Panc1 (cell line): ENCODE measurements around the gene PRKG1. TPM values are rescaled to one million over a fixed set of nuclear protein-coding genes. Genes with fewer than 3 reads are reported as not detected.
A peak's percentile ranks its signal among the peaks of the same experiment; 100 is the strongest.

Source experiments
- ATAC-seq: fragments of 200-7000 bp; cut with Tn5 transposase; 2 replicates; pipeline ENCODE4 v1.9.1; 2020; ENCODE audit warnings: mild to moderate bottlenecking, moderate library complexity
- BruUV-seq: library from RNA; stranded (reverse); fragments of 400-500 nt; replicated peaks from 2 replicates; lab custom pipeline; 2021; lab: Mats Ljungman, UMichigan
- CTCF ChIA-PET: fragments of 300-600 bp; sonication (Branson Sonifier 250); formaldehyde crosslinking; loops from one replicate; lab custom pipeline; 2022; ENCODE audit warnings: antibody characterized with exemption; lab: Charles Lee
- POLR2A ChIA-PET: fragments of 300-600 bp; sonication (Branson Sonifier 250); formaldehyde crosslinking; loops from one replicate; lab custom pipeline; 2022; ENCODE audit warnings: antibody characterized with exemption; lab: Charles Lee
- DNase-seq: peaks from one replicate; pipeline ENCODE4 v3.0.0-alpha.2; 2010; ENCODE audit warnings: low read depth, low spot score
- H3K27ac ChIP-seq: 2 replicates; pipeline ENCODE4 v1.5.1; 2011; ENCODE audit warnings: mild to moderate bottlenecking, low read length, inconsistent platforms
- H3K27me3 ChIP-seq: fragments of 200-500 bp; sonication (Bioruptor generic); 2 replicates; pipeline ENCODE4 v1.6.0; 2014; ENCODE audit warnings: low read length, inconsistent platforms; ENCODE audit not compliant: control insufficient read depth, insufficient read depth
- H3K36me3 ChIP-seq: fragments of 200-500 bp; sonication (Bioruptor generic); 2 replicates; pipeline ENCODE4 v1.5.1; 2014; ENCODE audit warnings: inconsistent platforms, mild to moderate bottlenecking, low read length, moderate library complexity; ENCODE audit not compliant: control insufficient read depth, insufficient read depth
- H3K4me1 ChIP-seq: 2 replicates; pipeline ENCODE4 v1.5.1; 2011; ENCODE audit warnings: inconsistent platforms, mild to moderate bottlenecking, low read length, moderate library complexity; ENCODE audit not compliant: control insufficient read depth, insufficient read depth
- H3K4me3 ChIP-seq, 2 experiments: 2 replicates each; pipeline ENCODE4 v1.5.1; 2011 to 2012; ENCODE audit warnings: low read depth in 2 of 2, low read length in 2 of 2, mild to moderate bottlenecking in 2 of 2, inconsistent platforms in 1 of 2, moderate library complexity in 1 of 2
- H3K9me3 ChIP-seq: fragments of 200-500 bp; sonication (Bioruptor generic); 2 replicates; pipeline ENCODE4 v1.5.1; 2014; ENCODE audit warnings: low read depth, mild to moderate bottlenecking, inconsistent platforms, low read length, moderate library complexity; ENCODE audit not compliant: control insufficient read depth, insufficient read depth
- CTCF ChIP-seq: fragments of 450-650 bp; IDR thresholded peaks from 2 replicates; pipeline ENCODE4 v1.5.1; 2017; ENCODE audit warnings: mild to moderate bottlenecking
- POLR2AphosphoS5 ChIP-seq: IDR thresholded peaks from 2 replicates; pipeline ENCODE4 v1.6.1; 2012; ENCODE audit warnings: mild to moderate bottlenecking, low read depth, low read length, moderate library complexity
- REST ChIP-seq, 2 experiments: IDR thresholded peaks; 2 replicates each; pipeline ENCODE4 v1.6.1; 2011 to 2012; ENCODE audit warnings: low read depth in 2 of 2, control low read depth in 1 of 2, low read length in 1 of 2, mild to moderate bottlenecking in 1 of 2, moderate library complexity in 1 of 2; ENCODE audit not compliant: insufficient read depth in 1 of 2
- SIN3A ChIP-seq: IDR thresholded peaks from 2 replicates; pipeline ENCODE4 v1.6.1; 2012; ENCODE audit warnings: low read depth, mild to moderate bottlenecking, low read length, moderate library complexity, borderline replicate concordance; ENCODE audit not compliant: insufficient read depth
- TCF7L2 ChIP-seq: IDR thresholded peaks from 2 replicates; pipeline ENCODE4 v1.6.1; 2011; ENCODE audit warnings: mild to moderate bottlenecking, low read depth, low read length, inconsistent platforms
- in situ Hi-C: cut with HindIII; loops from 2 replicates; pipeline ENCODE4 v1.10.0; 2016; ENCODE audit warnings: low sequenced_read_pairs, low pct_unique_long_range_greater_than_20kb
- intact Hi-C: fragments of 100-400 bp; cut with micrococcal nuclease; formaldehyde crosslinking; loops from one replicate; pipeline ENCODE4 v1.10.0; 2022; ENCODE audit not compliant: unreplicated experiment
- total RNA-seq: library from RNA; stranded (reverse); gene quantifications from one replicate; pipeline ENCODE4 v1.2.1, GENCODE V29; 2021; ENCODE audit not compliant: unreplicated experiment

The PRKG1 gene
- total RNA-seq, 1 experiment from 2014 or later: 0.92 TPM

DNA sequence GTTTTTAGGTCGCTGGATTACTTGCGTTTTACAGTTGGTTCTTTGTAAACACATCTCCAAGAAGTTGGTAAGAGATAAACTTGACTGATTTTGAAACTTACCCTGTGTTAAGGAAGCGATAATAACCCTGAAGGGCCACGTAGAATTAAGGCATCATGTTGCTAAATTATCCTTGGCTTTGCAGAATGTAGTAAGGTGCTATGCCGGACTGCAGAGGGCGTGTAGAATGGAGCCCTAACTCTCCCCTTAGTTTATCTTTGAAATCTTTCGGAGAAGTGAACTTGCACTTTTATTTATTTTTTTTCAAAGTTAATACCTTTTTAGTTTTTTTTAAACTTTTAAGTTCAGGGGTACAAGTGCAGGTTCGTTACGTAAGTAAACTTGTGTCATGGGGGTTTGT, 1031.0 kb downstream of the PRKG1 start:
- CTCF ChIA-PET: no interaction called here
- no peak for ATAC-seq
- Histone ChIP-seq H3K9me3 (no peaks in the 10 kb centered on the region), H3K27me3 (no peaks in the 10 kb centered on the region), H3K4me1 (no peaks in the 10 kb centered on the region), H3K36me3 (no peaks in the 10 kb centered on the region), H3K27ac (no peak overlapping the region), H3K4me3 (no peak overlapping the region)
- in situ Hi-C loops: no loop called here
- no peak for DNase-seq
- TF ChIP-seq CTCF (peak; percentile 10; the same call in 1 of the 2 replicates), POLR2AphosphoS5 (no peak)
- no TSS peak for BruUV-seq
- POLR2A ChIA-PET: no interaction called here
- intact Hi-C loops: no loop called here

DNA sequence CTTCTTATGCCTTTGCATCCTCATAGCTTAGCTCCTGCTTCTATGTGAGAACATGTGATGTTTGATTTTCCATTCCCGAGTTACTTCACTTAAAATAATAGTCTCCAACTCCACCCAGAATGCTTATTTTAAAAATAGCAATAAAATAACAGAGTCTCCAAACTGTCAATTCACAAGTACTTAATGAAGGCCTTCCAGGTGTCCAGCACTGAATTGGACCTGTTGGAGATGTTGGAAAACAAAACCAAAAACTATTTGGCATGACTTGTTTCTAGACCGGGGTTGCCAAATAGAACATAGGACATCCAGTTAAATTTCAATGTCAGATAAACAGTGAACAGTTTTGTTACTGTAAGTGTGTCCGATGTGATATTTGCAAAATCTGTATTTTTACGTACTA, 1031.7 kb downstream of the PRKG1 start:
- no peaks in the 10 kb centered on the region for H3K4me1 ChIP-seq
- POLR2A ChIA-PET: no interaction called here
- in situ Hi-C loops: no loop called here
- no peak overlapping the region for H3K27ac ChIP-seq
- TF ChIP-seq REST (IDR thresholded peaks at IDR 0.05; ENCODE audit: insufficient read depth in 1 of 2, low read depth in 2 of 2, low read length in 1 of 2): no peak
- TF ChIP-seq POLR2AphosphoS5: no peak
- TF ChIP-seq CTCF: no peak
- TF ChIP-seq SIN3A: no peak
- no peak for TF ChIP-seq TCF7L2
- H3K27me3 ChIP-seq: no peaks in the 10 kb centered on the region
- no TSS peak for BruUV-seq
- ATAC-seq (no peak), DNase-seq (no peak)
- no peak overlapping the region for H3K4me3 ChIP-seq
- H3K9me3 ChIP-seq: no peaks in the 10 kb centered on the region
- intact Hi-C loops: no loop called here
- no peaks in the 10 kb centered on the region for H3K36me3 ChIP-seq
- CTCF ChIA-PET: no interaction called here

- H3K4me1 ChIP-seq: no peaks in the 10 kb centered on the region
- no peaks in the 10 kb centered on the region for H3K27me3 ChIP-seq
- POLR2A ChIA-PET: no interaction called here
- in situ Hi-C loops: no loop called here
- TF ChIP-seq TCF7L2 (no peak), REST (IDR thresholded peaks at IDR 0.05; ENCODE audit: insufficient read depth in 1 of 2, low read depth in 2 of 2, low read length in 1 of 2) (no peak), CTCF (no peak), POLR2AphosphoS5 (no peak), SIN3A (no peak)
- CTCF ChIA-PET: no interaction called here
- intact Hi-C loops: no loop called here
- DNase-seq (no peak), ATAC-seq (no peak)
- no peak overlapping the region for H3K27ac ChIP-seq
- no peaks in the 10 kb centered on the region for H3K9me3 ChIP-seq
- H3K36me3 ChIP-seq: no peaks in the 10 kb centered on the region
- no peak overlapping the region for H3K4me3 ChIP-seq
- BruUV-seq: no TSS peak
Observed at GRCh38 chr10:52106899-52107298, 1032.6 kb downstream of the PRKG1 start.
